ENCODE measurements around the gene PLEKHA5. TPM values are rescaled to one million over a fixed set of nuclear protein-coding genes. Genes with fewer than 3 reads are reported as not detected.
"Not testable (repeated sequence)": the region's sequence is repeated elsewhere in the genome, so short reads cannot be mapped to it uniquely, and the experiment has no call there.

The PLEKHA5 gene
- total RNA-seq, 1 donor from 2014 or later = 5.3 TPM

DNA sequence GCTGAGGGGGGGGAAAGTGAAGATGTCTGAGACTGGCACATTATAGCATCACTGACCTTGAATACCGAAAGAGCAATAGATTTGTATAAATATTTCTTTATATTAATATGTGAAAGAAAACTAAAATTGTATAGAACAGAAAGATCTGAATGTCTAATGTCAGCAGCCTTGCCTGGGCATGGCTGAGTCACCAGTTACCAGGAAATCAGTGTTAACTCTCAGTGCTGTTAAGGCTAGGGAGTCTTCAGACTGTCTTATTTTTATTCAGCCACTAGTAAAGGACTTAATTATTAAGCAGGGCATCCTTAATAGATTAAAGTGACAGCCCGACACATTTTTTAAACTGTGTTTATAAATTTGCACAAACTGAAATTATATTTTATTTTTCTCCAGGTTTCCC, 186.9 kb downstream of the PLEKHA5 start:
- intact Hi-C loops (cut with micrococcal nuclease) = no loop called here

DNA sequence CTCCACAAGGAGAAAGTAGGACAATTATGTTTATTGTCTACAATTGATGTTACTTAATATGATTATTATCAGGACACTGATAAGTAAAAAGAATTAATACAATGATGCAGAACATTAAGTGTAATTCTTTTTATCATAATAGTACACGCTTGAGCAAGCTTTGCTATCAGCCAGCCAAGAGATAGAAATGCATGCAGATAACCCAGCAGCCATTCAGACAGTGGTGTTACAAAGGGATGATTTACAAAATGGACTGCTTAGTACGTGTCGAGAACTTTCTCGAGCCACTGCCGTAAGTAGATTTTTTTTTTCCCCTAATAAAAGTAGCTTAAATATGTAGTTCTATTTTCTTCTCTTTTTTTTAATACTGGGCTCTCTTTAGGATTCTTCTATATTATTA, 192.8 kb downstream of the PLEKHA5 start:
- intact Hi-C loops (cut with micrococcal nuclease) = no loop called here

DNA sequence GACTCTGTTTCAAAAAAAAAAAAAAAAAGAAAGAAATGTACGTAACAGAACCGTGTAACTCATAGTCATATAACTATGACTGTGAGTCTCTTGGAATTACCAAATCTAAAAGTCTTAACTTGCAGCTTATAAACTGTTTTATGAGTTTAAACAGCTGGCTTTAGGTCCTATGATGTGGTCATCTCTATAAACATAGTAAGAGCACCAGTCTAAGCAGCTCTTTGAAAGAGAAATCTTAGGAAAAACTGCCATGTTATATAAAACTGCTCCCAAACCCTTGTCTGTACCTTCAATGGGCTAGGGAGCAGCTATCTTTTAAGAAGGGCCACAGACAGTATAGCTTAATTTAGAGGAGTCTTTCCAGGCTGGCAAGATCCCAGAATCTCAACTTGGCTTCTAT, 194.3 kb downstream of the PLEKHA5 start:
- intact Hi-C loops (cut with micrococcal nuclease) = no loop called here

DNA sequence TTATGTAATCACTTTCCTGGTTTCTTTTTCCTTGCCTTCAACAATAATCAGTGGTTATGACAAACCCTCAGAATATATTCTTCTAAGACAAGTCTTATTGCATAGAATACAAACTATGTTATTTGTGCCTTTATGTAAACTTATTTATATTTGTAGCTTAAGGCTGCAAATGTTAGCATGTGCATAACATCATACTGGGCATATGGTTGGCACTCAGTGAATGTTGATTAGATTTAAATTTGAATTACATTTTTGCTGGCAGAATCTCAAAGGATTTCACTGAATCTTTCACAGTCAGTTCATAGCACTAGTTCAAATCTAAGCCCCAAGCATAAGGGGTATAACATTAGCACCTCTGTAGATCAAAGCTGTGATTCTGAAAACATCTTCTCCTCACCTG, 196.6 kb downstream of the PLEKHA5 start:
- intact Hi-C loops (cut with micrococcal nuclease) = no loop called here

DNA sequence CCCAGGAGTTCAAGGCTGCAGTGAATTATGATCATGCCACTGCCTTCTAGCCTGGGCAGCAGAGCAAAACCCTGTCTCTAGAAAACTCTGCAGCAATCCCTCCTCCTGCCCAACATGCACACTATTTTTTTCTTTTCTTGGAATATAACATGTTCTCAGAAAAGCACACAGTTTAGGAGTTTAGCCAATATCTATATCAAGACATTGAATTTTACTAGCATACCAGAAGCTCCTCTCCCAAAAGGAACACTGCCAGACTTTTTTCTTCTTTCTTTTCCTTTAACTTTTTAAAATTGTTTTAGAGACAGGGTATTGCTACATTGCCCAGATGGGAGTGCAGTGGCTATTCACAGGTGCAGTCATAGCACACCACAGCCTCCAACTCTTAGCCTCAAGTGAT, 202.7 kb downstream of the PLEKHA5 start:
- intact Hi-C loops (cut with micrococcal nuclease) = no loop called here

DNA sequence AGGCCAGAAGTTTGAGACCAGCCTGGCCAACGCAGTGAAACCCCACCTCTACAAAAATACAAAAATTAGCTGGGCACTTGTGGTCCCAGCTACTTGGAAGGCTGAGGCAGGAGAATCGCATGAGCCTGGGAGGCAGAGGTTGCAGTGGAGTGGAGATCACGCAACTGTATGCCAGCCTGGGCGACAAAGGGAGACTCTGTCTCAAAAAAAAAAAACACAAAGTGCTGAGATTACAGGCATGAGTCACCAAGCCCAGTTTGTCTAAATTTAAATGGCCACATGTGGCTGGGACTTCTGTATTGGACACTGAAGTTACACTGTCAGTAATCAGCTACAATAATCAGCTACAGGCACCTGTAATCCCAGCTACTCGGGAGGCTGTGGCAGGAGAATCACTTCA, 208.9 kb downstream of the PLEKHA5 start:
- intact Hi-C loops (cut with micrococcal nuclease) = no loop called here

DNA sequence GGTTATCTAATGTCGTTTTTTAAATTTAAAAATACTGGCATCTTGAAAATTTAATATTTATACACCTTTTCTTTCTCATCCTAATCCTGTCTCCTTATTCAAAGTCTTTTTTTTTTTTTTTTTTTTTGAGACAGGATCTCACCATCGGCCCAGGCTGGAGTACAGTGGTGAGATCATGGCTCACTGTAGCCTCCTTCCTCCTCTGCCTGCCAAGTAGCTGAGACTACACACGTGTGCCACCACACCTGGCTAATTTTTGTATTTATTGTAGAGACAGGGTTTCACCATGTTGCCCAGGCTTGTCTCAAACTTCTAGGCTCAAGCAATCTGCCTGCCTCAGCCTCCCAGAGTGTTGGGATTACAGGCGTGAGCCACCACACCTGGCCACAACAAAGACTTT, 221.3 kb downstream of the PLEKHA5 start:
- intact Hi-C loops (cut with micrococcal nuclease) = not testable (repeated sequence)

DNA sequence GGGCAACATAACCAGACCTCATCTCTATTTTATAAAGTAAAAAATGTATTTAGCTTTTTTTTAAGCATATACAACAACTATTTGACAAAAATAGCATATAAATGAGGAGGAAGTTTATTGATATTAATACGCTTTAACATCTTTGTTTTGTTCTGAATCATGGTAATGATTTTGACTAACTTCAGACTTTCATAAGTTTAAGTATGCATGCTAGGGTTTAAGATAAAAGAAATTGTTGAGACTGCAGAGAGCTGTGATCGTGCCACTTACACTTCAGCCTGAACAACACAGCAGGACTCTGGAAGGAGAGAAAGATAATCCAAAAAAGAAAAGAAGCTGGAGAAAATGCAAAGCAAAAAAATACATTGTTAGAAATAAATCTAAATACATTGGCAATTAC, 221.8 kb downstream of the PLEKHA5 start:
- intact Hi-C loops (cut with micrococcal nuclease) = no loop called here

DNA sequence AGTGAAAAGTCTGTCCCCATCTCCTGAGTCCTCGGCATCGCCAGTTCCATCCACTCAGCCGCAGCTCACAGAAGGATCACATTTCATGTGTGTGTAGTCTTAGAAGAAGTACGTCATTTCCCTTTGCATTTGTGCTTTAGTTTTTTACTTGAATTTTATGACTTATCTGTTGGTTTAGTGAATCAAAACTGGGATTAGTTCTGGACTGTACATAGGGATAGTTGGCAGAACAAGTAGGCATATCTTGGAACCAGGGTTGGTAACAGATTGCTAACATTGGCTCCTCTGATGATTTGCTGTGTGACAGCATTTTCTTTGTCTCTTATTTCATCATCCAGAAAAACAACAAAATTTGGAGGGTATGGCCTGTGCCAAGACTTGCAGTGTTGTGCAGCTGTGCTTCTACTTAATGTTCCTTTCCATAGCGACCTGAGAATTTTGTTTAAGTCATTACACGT, 240.2 kb downstream of the PLEKHA5 start:
- intact Hi-C loops (cut with micrococcal nuclease) = no loop called here

DNA sequence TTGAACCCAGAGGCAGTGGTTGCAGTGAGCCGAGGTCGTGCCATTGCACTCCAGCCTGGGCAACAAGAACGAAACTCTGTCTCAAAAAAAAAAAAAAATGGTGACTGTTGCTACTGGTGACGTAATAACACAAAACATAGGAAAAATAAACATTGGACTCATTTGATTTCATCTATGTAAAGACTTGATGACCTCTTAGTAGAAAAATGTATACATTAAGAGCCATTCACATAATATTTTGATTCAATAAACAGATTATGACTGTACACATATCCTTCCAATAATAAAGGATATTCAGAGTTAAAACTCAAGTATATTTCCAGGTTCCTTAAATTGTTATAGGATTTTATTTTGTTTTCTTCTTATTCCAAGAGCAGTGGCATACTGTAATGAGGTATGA, 244.1 kb downstream of the PLEKHA5 start:
- intact Hi-C loops (cut with micrococcal nuclease) = no loop called here

DNA sequence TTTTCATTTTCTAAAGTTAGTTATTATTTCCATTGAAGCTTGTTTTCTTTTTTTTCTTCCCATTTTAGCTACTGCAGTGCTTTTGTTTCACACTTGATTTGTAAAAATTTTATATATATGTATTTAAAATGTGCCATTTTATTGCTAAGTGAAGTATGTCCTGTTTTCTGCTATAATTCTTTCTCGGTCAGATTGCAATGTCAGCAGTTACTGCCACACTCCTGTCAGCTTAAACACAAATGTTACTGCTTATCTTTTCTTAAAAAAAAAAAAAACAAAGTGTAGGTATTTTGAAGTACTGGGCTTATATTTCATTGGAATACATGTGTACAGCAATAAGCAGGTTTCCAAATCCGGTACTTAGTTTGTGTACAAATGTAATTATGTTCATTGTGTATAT, 246.4 kb downstream of the PLEKHA5 start:
- intact Hi-C loops (cut with micrococcal nuclease) = no loop called here

DNA sequence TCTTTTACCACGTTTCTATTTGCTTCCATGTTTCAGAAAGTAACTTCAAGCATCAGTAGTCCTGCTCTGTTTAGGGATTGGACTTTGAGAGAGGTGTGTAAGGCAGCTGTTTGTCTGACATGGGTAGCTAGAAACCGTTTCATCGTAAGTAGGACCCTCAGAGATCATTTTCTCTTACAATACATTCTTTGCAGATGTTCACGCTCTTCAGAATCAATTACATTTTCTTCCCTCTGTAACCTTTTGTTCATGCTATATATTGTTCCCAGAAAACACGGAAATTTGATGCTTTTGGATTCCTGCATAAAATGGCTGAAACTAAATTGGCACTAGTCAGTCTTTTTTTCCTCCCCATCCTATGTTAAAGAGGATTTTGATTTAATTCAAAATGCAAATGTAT, 247.2 kb downstream of the PLEKHA5 start:
- intact Hi-C loops (cut with micrococcal nuclease) = no loop called here

DNA sequence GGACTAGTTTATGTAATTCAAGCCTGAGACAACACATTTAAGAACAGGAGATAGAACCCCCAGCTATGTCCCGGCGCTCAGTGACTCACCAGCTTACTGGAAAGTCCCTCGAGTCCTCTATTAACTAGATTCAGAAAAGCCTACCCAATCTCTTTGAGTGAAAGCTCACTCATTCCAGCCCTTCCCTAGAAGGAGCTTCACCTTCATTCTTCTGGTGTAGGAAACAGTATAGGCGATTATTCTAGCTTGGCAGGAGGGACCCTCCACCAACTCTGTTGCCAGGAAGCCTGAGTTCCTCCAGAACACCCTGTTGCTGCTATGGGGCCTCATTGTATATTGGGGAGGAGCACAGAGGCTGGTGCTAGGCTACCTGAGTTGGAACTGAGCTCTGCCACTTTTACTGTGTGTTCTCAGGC, 252.6 kb downstream of the PLEKHA5 start:
- intact Hi-C loops (cut with micrococcal nuclease) = no loop called here

DNA sequence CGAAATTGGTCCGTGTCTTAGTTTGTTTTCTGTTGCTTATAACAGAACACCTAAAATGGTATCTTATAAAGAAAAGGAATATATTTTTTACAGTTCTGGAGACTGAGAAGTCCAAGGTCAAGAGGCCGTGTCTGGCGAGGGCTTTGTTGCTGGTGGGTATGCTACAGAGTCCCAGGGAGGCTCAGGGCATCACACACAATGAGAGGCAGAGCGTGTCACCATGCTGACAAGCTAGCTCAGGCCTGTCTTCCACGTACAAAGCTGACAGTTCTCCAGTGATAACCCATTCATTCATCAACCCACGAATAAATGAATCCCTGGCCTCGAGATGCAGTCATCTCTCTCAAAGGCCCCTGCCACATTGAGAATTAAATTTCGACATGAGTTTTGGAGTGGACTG, 253.0 kb downstream of the PLEKHA5 start:
- intact Hi-C loops (cut with micrococcal nuclease) = no loop called here

DNA sequence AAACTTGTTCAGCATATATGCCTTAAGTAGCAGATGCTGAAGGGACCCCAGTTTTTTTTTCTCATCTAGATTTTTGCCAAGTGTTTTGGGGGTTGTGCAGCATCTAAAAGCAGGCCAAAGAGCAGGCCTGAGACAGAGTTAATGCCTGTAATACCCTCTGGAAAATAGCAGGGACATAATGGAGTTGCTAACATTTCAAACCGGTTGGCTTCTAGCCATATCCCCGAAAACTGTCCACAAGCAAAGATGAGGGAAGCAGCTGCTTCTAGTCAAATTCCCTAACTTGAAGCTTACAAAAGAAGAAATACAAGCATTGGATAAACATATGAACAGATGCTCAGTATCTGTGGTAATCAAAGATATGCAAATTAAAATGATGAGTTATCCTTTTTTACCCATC, 257.6 kb downstream of the PLEKHA5 start:
- intact Hi-C loops (cut with micrococcal nuclease) = no loop called here

DNA sequence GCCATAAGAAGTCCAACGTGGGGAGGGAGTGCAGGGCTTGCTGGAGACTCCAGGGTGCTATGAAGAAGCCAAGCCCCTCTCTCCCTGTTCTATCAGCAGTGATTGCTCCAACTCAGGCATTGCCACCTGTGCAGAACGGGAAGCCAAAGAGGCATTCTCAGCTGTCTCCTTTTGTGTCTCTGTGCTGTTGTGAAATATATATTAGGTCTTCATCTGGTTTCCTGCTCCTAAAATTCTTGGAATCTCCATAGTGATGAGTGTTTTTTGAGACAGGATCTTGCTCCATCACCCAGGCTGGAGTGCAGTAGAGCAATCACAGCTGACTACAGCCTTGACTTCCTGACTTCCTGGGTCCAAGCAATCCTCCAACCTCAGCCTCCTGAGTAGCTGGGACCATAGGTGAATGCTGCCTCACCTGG, 258.6 kb downstream of the PLEKHA5 start:
- intact Hi-C loops (cut with micrococcal nuclease) = no loop called here

DNA sequence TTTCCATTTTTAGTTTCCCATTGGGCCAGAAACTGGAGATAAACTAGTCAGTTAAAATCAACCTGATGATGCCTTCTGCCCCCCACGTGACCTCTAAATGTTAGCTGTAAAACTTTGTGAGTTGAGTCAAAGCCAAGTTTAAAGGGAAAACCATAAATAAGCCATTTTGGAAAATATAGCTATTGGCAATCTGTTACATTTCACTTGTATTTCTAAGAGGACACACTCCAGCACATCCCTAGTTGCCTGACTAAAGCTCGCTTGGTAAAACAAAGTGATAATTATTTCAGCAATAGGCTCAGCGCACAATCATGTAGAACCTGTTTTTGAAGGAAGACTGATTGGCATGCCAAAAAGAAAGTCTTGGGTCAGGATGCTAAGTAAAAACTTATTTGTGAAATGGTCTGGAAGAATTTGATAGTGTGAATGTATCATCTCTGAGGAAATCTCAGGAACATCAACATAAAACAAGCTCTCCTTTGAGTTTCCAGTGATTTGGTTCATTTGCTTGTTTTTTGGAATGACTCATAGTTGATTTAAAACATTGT, 260.6 kb downstream of the PLEKHA5 start:
- intact Hi-C loops (cut with micrococcal nuclease) = no loop called here

DNA sequence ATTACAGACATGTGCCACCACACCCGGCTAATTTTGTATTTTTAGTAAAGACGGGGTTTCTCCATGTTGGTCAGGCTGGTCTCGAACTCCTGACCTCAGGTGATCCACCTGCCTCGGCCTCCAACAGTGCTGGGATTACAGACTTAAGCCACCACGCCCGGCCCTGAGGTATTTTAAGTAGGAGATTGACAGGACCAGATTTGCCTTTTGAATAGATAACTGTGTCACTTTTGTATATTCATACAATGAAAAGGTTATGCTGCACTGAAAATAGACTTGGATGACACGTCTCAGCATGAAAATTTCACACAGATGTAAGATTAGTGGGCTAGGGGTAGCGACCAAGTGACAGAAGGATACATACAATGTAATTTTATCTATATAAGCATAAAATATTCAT, 263.1 kb downstream of the PLEKHA5 start:
- intact Hi-C loops (cut with micrococcal nuclease) = not testable (repeated sequence)

DNA sequence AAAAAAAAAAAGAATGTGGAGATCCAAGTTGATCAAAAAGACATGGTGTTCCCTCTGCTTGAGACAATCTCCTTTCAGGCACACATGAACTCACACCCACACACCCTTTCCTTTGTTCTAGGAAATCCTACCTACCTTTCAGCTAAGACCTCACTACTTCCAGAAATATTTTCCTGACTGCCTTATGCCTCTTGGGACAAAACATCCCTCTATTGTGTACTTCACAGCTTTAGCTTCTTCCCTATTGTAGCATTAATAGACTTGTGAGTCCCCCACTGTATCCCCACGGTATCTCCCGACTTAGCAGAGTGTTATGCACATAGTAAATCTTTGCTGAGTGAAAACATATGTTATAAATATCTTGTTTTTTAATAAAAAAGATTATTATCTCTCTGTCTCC, 264.9 kb downstream of the PLEKHA5 start:
- intact Hi-C loops (cut with micrococcal nuclease) = no loop called here

DNA sequence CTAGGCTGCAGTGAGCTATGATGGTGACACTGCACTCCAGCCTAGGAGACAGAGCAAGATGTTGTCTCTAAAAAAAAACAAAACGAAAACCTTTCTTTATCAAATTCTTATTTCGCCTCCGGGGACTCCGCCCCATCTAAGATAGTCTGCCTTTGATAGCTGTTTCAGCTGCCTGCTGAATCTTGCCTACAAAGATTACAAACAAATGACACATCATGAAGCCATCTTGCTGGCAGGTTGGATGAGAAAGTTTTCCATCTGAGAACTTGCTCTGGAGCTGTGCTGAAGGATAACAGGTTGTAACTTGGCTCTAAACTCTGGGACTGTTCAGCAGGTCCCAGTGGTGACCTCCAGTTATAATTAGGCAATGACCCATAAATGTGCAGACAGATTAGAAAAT, 268.0 kb downstream of the PLEKHA5 start:
- intact Hi-C loops (cut with micrococcal nuclease) = no loop called here

DNA sequence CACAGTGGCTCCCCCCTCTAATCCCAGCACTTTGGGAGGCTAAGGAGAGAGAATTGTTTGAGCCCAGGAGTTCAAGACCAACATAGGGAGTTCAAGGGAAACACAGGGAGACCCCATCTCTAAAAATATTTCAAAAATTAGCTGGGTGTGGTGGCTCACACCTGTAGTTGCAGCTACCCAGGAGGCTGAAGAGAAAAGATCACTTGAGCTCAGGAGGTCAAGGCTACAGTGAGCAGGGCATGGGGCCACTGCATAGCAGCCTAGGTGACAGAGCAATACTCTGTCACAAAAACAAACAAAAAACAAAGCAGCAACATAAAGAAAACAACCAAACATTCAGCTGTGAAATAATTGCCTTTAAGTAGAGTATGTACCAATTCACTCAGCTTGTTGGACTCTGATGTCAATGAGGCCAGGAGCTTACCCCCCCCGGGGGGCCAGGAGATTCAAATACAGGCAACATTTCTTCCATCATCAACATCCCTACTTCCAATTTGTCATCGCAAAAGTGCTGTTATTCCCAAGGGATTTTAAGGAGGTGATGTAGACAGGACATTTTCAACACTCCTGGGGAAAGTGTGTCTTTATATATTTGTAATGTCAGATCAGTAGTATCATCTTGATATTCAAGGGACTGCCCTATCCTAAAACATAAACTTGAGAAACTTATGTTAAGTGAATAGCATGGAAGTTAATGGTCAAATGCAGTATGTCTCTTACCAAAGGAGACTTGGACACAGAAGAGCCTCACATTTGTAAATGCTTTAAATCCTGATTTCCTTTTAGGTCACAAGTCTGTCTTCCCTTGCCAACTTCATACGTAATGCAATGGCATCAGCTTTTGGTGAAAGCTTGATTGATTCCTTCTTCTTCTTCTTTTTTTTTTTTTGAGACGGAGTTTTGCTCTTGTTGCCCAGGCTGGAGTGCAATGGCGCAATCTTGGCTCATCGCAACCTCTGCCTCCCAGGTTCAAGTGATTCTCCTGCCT, 269.1 kb downstream of the PLEKHA5 start:
- intact Hi-C loops (cut with micrococcal nuclease) = no loop called here

DNA sequence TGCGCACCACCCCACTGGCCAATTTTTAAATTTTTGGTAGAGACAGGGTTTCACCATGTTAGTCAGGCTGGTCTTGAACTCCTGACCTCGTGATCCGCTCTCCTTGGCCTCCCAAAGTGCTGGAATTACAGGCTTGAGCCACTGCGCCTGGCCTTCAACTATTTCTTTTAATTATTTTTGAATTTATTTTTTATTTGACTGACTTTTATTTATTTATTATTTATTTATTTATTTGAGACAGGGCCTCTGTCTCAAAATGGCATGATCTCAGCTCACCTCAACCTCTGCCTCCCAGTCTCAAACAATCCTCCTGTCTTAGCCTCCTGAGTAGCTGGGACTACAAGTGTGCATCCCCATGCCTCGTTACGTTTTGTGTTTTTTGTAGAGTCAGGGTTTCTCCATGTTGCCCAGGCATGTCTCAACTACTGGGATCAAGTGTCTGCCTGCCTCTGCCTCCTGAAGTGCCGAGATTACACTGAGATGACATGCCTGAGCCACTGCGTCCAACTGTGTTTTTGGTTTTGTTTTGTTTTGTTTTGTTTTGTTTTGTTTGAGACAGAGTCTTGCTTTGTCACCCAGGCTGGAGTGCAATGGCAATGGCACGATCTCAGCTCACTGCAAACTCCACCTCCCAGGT, 271.2 kb downstream of the PLEKHA5 start:
- intact Hi-C loops (cut with micrococcal nuclease) = not testable (repeated sequence)

Data from T-helper 2 cell treated with Interferon-gamma antibody and Interleukin-4, amounts not matched to agents 100 ng/mL and 5 ng/mL, for 36 hours (primary cell).